GM19193 (cell line): ENCODE results near the gene MRLN.

Experiments used
- POLR2A ChIP-seq: IDR thresholded peaks from 4 replicates; pipeline ENCODE4 v1.6.1; 2011; ENCODE audit not compliant: insufficient read depth, insufficient read length; ENCODE audit errors: extremely low read depth

Gene MRLN

DNA sequence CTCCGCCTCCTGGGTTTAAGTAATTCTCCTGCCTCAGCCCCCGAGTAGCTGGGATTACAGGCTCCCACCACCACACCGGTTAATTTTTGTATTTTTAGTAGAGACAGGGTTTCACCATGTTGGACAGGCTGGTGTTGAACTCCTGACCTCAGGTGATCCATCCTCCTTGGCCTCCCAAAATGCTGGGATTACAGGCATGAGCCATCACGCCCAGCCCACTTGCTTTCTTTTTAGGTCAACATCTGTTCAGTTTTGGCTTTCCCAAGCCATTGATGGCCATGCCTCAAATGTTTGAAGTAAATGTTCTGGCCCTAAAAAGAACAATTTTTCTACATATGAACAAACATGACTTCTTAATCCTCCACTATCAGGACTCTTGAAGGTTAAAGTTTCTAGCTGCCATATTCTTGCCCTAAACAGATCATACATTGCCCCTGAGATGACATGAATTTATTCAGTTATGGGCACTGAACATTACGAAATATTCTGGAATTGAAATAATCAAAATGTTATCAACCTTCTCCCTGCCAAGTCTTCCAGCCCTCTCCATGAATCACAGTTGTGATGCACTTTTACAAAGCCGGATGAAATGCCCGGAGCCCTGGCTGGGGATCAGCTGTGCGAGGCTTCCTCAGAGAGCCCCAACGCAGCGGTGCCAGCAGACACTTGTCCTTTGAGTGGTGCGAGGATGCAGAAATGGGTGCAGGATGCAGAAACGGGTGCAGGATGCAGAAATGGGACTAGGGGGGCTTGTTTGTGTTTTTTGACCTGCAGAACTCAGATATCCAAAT, 2.9 kb downstream of the MRLN start:
- TF ChIP-seq POLR2A, result no peak

DNA sequence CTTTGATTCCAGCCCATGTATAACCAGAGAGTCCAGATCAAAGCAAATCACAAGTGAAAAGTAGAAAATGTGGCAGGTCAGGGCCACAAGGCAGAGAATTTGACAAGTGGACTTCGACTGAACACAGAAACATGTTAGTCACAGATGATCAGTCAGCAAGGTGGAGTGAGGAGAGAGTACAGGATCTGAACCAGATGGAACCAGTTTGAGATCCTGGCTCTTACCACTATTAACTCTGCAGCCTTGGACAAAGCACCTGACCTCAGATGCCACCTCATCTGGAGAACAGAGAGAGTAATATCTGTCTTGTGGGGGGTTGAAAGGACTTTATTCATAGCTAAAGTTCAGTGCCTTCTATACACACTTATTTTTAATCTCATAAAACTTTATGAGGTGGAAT, 4.4 kb downstream of the MRLN start:
- no peak for TF ChIP-seq POLR2A

DNA sequence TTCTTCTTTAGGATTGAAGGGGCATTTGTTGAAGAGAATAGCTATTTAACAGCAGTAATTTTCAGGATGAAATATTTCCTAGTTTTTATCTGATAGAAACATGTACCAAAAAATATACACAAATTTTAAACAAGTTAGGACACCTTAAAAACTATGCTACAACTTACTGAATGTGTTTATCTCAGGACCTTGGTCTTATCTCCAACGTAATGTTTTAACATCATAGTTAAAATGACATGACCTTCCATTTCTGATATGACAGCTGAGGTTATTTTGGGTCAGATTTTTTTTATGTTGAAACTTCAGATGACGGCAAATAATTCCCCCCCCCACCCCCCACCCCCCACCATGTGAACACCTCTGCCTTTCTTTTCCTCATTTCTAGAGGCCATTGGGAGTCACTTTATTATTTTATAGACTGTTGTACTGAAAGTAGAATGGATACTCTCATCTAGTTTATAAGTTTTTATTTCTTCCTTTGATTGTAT, 8.0 kb downstream of the MRLN start:
- no peak for TF ChIP-seq POLR2A

DNA sequence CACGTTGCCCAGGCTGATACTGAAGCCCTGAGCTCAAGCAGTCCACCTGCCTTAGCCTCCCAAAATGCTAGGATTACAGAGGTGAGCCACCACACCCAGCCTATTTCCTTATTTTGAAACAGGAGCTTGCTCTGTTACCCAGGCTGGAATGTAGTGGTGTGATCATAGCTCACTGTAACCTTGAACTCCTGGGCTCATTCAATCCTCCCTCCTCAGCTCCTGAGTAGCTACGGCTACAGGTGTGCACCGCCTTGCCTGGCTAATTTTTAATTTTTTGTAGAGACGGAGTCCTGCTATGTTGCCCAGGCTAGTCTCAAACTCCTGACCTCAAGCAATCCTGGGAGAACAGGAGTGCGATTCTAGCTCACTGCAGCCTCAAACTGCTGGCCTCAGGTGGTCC, 11.7 kb downstream of the MRLN start:
- no peak for TF ChIP-seq POLR2A

DNA sequence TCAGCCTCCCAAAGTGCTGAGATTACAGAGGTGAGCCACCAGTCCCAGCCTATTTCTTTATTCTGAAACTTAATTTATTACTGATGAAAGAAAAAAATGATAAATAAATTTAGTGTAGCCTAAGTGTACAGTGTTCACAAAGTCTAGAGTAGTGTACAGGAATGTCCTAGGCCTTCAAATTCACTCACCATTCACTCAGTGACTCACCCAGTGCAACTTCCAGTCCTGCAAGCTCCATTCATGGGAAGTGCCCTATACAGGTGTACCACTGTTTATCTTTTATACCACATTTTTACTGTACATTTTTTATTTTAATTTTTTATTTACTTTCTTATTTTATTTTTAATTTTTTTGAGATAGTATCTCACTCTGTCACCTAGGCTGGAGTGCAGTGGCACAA, 12.2 kb downstream of the MRLN start:
- TF ChIP-seq POLR2A, result no peak

DNA sequence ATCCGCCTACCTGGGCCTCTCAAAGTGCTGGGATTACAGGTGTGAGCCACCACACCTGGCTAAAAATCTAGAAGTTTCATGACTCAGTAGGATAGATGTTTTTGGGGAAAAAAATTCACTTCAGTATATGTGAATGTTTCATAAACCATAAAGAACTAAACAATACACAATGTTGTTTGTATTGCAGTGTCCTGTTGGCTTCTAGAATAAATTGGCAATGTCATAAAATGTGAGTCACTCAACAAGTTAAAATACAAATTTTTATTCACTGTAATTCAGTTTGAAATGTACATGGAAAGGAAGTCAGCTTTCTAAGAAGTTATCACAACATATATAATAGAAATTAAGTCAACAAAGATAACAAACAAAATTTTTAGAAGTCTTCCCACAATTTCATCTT, 16.5 kb downstream of the MRLN start:
- TF ChIP-seq POLR2A, result no peak

DNA sequence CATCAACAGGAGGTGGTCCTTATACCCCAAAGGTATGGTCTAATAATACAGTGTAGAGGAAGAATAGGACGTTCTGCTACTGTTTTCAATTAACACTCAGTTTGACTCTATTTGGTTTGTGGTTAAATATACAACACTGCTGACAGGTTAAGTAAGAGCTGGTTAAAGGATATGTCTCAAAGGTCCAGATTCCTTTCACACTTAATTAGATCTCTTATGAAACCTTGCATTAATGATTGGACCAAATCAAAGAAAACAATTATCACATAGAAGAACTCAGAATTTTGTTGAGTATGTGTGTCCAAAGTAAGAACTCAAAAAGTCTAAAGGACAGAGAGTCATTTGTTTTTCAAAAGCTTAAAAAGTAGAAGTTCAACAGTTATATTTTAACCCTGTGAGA, 18.0 kb downstream of the MRLN start:
- no peak for TF ChIP-seq POLR2A

DNA sequence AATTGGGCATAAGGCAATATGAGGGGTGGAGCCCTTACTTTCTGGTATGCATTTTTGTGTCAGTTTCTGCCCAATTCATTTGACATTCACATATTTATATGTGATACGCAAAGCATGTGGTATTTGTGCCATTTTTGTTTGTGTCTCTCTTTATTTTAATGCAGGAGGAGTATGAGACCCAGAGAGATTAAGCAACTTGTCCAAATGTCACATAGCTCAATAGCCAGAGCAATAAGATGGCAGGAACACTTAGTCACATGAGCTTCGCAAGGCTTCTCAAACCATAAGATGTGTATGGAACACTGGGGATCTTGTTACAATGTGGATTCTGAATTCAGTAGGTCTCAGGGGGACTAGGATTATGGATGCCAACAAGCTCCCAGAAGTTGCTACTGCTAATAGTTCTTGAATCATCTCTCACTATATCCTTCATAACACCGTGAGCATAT, 19.2 kb downstream of the MRLN start:
- no peak for TF ChIP-seq POLR2A

DNA sequence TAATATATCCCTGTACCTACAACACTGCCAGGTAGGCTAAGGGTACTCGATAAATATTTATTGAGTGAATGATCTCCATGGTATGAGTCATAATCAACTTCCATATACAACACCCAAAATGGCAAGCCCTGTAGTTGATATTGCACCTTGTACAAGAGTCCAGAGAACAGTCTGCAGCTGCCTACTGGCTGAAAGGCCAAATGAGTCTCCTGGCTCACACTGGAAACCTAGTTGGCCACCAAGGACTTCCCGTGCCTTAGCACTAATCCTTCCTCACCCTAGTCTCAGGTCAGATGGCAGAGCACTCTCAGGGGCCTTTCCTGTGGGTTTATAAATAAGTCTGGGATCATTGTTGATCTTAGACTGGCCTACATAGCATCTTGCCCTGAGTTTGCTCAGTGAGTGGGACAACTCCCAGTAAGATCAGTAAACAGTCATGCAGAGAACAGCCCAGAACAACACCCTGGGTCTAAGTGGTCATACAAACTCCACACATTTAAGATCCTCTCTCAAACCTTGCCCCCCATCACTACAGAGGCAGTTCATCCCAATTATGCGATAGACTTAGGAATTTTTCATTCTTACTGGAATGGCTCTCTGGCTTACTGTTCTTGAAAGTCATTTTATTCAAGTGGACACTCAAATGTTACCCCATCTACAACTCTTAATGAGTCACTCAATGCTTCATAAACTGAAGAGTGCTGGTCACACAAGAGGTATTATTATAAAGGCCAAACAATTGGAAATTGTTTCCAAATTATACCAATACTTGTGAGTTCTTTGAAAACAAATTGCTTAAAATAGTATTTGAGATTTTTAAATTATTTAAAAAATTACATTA, 28.9 kb downstream of the MRLN start:
- no peak for TF ChIP-seq POLR2A

DNA sequence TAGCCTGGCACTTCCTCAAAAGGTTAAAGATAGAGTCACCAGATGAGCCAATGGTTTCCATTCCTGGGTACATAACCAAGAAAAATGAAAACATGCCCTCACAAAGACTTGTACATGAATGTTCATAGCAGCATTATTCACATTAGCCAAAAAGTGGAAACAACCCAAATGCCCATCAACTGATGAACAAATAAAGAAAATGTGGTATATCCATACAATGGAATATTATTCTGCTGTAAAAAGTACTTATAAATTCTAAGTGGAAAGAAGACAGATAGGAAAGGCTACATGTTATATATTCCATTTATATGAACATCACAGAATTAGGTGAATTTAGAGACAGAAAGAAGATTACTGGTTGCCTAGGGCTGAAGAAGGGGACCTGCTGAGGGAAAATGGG, 32.9 kb downstream of the MRLN start:
- TF ChIP-seq POLR2A, result no peak

DNA sequence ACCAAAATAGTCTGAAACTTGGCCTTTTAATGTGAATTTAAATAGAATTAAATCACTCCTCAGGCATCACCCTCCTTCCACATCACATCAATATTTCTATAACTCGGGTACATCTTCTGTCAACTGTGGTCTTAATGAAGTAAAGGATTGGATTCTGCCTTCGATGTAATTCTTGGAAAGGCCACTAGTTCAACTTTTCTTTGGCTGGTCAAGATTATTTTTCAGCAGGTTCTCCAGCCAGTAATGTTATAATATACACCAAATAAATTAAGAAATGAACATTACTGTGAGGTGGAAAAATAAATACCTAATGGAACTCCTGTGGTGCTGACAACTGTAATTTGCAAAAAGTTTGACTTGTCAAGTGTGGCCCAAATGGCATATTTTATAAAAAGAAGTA, 33.9 kb downstream of the MRLN start:
- no peak for TF ChIP-seq POLR2A

DNA sequence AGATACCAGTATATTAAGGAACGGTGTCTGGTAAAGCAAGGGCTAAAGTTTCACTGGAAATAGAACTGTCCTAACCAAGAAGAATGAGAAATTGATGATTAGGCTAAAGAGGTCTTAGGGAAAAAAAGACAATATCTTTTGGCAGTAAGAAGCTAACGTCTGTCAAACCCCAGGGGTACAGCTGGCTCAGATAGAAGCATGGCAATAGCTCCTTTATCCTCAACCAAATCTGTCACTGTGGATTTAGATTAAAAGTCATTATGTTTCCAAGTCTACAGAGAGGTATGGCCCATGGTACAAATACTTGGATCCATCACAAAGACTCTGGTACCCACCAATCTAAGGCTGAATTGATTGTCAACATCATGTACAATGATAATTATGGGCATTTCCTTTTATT, 35.0 kb downstream of the MRLN start:
- no peak for TF ChIP-seq POLR2A

DNA sequence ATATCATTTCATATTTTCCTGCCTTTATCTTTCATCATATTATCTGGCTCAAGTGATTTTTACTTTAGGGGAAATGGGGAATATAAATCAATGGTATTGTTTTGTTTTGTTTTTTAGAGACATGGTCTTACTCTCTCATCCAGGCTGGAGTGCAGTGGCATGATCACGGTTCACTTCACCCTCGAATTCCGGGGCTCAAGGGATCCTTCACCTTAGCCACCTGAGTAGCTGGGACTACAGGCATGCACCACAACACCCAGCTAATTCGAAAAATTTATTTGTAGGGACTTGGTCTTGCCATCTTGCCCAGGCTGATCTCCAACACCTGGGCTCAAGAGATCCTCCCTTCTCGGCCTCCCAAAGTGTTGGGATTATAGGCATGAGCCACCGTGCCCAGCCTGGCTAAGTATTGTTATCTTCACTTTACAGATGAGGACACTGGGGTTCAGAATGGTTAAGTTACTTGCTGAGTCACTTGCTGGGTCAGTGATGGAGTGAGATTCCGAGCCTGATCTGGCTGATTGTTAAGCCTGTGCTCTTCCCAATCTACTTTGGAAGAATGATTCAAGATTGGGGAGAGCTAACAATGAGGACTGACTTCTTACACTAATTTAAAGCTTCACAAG, 39.9 kb downstream of the MRLN start:
- TF ChIP-seq POLR2A, result no peak

DNA sequence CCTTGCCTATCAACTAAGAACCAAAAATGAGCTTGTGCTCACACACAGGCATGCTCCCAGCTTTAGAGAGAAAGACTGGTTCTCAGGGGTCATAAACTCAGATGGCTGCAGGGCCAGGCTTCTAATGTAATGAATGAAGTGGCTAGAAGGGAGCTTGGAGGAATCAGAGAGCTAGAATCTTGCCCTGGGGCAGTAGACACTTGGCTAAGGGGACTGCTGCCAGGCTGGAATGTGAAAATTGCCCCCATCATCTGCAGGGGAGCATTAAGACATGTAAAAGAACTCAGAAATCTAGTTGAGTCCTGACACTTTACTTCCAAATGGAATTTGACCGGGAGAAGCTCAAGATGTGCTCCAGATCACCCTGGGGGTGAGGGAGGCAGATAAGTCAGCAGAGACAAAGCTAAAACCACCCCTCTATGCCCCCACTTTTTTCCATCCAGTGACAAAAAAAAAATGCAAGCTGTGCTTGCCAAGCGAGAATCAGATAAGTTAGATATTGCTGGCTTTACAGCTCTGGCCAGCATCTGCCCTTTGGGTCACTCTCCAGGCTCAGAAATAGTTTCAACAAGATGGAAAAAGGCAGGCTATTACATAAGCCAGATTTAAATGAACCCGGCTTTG, 41.3 kb downstream of the MRLN start:
- TF ChIP-seq POLR2A, result no peak

DNA sequence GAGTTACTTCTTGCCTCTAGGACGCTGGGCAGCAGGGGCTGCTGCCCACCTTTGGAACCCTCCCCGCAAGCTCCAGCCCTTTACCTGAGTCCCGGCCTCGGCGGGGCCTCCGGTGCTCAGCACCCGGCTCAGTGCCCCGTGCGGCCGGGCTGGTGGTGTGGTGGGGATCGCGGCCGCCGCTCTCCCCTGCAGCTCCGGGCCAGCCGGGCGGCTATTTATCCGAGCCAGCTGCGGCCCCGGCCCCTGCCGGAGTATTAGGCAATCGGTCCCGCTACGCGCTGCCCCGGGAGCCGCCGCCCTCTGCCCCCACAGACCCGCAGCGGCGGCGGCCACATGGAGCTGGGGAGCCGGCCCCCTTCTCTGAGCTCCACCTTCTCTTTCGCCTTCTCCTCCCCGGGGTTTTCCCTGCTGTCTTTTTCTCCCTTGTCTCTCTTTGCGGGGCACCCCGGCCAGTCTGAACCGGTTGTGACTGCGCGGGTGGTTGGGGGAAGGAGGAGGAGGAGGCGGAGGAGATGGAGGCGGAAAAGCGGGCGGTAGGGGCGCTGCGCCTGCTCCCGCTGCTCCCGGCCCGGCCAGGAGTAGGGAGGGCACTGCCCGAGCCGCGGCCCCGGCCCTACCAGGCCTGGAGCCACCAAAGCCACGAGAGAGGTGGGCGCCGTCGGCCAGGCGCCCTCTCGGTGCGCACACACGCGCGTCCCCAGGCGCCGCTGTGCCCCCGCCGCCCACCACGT, 43.7 kb downstream of the MRLN start, which contains the start of gene SLC16A9:
SLC16A9 (minus strand) TSS at position 456 of the 731 bp plus-strand sequence. CDS start 25,559 bp downstream, outside the sequence.
- peak; percentile 39 for TF ChIP-seq POLR2A

DNA sequence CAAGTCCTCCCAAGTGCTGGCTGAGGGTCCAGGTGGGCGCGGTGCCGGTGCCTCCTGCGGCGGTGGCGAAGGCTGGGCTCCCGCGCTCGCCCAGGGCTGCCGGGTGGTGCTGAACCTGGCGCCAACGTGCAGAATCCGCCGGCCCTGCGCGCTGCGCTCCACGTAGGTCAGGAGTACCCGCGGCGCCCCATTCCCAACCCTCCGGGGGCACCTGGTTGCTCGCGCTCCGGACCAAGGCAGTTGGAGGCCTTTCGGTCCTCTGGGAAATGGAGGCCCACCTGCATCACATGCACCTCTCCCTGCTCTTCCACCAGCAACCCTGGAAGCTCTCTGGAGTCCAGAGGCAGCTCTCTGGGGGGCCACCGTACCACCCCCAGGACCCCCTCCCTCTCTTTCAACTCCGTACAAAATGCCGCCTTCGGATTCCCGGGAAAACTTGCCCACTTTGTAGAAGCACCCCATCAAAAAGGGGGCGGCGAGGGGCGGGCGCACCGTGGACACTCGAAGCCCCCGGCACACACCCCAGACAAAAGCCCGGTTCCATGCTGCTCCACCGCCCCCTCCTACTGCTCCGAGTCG, 44.4 kb downstream of the MRLN start:
- no peak for TF ChIP-seq POLR2A
